KMS-11 (cell line): ENCODE measurements around the gene KLHL40.

Experiments used
- H2AFZ ChIP-seq: fragments of 200-600 bp; sonication (generic); 2 replicates; pipeline ENCODE4 v1.6.1; 2016; ENCODE audit warnings: antibody characterized with exemption, mixed run types, low read depth
- H3K27ac ChIP-seq: fragments of 200-600 bp; sonication (generic); 2 replicates; pipeline ENCODE4 v1.6.1; 2016; ENCODE audit warnings: mild to moderate bottlenecking, mixed run types
- H3K27me3 ChIP-seq: fragments of 200-600 bp; sonication (generic); 2 replicates; pipeline ENCODE4 v1.6.1; 2017; ENCODE audit warnings: mild to moderate bottlenecking, low read depth, mixed run types, moderate library complexity; ENCODE audit not compliant: insufficient read depth
- H3K36me3 ChIP-seq: fragments of 200-600 bp; sonication (generic); 2 replicates; pipeline ENCODE4 v1.6.1; 2017; ENCODE audit warnings: mild to moderate bottlenecking, mixed run types; ENCODE audit not compliant: insufficient read depth
- H3K4me1 ChIP-seq: fragments of 200-600 bp; sonication (generic); 2 replicates; pipeline ENCODE4 v1.6.1; 2016; ENCODE audit warnings: mild to moderate bottlenecking, low read depth, mixed run types; ENCODE audit not compliant: poor library complexity, severe bottlenecking
- H3K4me2 ChIP-seq: fragments of 200-600 bp; sonication (generic); 2 replicates; pipeline ENCODE4 v1.7.0; 2016; ENCODE audit warnings: mild to moderate bottlenecking, mixed run types
- H3K4me3 ChIP-seq: fragments of 200-600 bp; sonication (generic); IDR thresholded peaks from 2 replicates; pipeline ENCODE4 v1.6.1; 2017; ENCODE audit warnings: low read depth, low read length, mixed read lengths; ENCODE audit not compliant: insufficient read depth
- H3K79me2 ChIP-seq: fragments of 200-600 bp; sonication (generic); 2 replicates; pipeline ENCODE4 v1.6.1; 2016; ENCODE audit warnings: low read depth, mixed run types; ENCODE audit not compliant: insufficient read depth
- H3K9ac ChIP-seq: fragments of 200-600 bp; sonication (generic); 2 replicates; pipeline ENCODE4 v1.6.1; 2016; ENCODE audit warnings: mild to moderate bottlenecking, mixed run types
- H4K20me1 ChIP-seq: fragments of 200-600 bp; sonication (generic); 2 replicates; pipeline ENCODE4 v1.6.1; 2016; ENCODE audit warnings: mild to moderate bottlenecking, mixed run types; ENCODE audit not compliant: insufficient read depth
- CTCF ChIP-seq: fragments of 200-600 bp; sonication (generic); conservative IDR thresholded peaks from 2 replicates; pipeline ENCODE4 v1.6.1; 2017; ENCODE audit warnings: low read depth, mild to moderate bottlenecking, antibody characterized with exemption, low read length, moderate library complexity, mixed read lengths

KLHL40 gene

GRCh38 chr3:42664438-42664803 lies 20.9 kb upstream of the KLHL40 start:
- Histone ChIP-seq H3K9ac (no peak overlapping the region), H3K4me2 (no peak overlapping the region), H3K4me3 (no peak overlapping the region), H3K27me3 (no peaks in the 10 kb centered on the region), H2AFZ (no peak overlapping the region), H4K20me1 (no peaks in the 10 kb centered on the region), H3K79me2 (no peaks in the 10 kb centered on the region), H3K27ac (no peak overlapping the region), H3K36me3 (no peaks in the 10 kb centered on the region), H3K4me1 (no peaks in the 10 kb centered on the region)
- TF ChIP-seq CTCF = no peak

DNA sequence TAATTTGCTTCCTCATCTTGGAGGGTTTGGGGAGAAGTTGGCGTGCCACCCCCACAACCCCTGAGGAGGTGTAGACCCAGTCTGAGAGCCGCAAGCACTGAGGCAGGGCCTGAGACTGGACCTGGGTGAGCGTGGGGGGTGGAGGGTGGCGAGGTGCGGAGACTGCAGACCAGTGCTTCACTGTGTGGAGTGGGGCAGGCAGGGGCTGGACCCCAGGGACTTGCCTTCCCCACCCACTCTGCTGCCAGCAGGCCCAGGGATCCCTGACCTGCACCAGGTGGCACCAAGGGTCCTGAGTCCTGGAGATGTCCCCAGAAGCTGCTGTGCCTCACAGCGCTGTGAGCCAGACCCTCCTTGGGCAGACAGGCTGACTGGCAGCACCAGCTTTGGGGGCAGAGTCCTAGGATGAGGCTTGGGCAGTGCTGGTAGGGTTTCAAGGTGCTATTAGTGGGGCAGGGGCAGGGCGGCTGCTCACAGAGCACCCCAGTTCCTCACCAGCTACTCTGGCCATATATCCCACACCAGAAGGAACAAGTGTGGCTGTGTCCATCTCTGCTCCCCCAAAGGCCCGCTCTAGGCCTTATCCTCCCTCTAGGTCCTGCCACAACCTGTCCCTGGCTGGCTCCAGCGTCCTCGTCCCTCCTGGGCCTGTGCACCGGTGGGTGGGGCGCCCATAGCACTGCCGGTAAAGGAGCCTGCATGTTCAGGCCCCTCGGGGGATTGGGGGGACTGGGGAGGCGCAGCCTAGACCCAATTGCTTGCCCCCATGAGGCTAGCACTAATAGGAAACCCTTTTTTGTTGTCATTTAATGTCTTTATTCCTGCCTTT lies 20.1 kb upstream of the KLHL40 start:
- Histone ChIP-seq H3K27ac (no peak overlapping the region), H3K4me3 (no peak overlapping the region), H4K20me1 (no peaks in the 10 kb centered on the region), H3K27me3 (no peaks in the 10 kb centered on the region), H3K9ac (no peak overlapping the region), H3K79me2 (no peaks in the 10 kb centered on the region), H3K4me2 (no peak overlapping the region), H3K4me1 (no peaks in the 10 kb centered on the region), H2AFZ (no peak overlapping the region), H3K36me3 (no peaks in the 10 kb centered on the region)
- TF ChIP-seq CTCF = no peak

DNA sequence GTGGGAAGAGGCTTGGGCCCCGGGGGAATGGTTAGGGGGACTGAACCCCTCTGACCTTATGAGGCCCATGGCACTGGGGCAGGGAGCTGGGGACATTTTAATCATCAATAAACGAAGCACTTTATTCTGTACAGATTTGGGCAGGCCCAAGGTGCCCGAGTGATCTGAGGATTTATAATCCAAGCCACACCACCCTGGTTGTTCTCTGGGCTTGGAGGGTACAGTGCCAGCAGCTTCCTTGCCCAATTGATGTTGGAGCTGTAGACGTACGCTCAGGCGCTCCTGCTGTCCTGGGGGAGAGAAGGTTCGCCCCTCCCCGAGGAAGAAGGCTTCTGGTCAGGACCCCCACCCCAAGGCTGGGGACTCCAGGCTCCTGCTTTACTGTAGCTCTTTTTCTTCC lies 19.3 kb upstream of the KLHL40 start:
- no peaks in the 10 kb centered on the region for H3K4me1 ChIP-seq
- no peak overlapping the region for H3K4me2 ChIP-seq
- no peaks in the 10 kb centered on the region for H4K20me1 ChIP-seq
- TF ChIP-seq CTCF = no peak
- H2AFZ ChIP-seq = no peak overlapping the region
- no peaks in the 10 kb centered on the region for H3K36me3 ChIP-seq
- no peaks in the 10 kb centered on the region for H3K27me3 ChIP-seq
- no peak overlapping the region for H3K27ac ChIP-seq
- no peak overlapping the region for H3K4me3 ChIP-seq
- H3K79me2 ChIP-seq = no peaks in the 10 kb centered on the region
- no peak overlapping the region for H3K9ac ChIP-seq

DNA sequence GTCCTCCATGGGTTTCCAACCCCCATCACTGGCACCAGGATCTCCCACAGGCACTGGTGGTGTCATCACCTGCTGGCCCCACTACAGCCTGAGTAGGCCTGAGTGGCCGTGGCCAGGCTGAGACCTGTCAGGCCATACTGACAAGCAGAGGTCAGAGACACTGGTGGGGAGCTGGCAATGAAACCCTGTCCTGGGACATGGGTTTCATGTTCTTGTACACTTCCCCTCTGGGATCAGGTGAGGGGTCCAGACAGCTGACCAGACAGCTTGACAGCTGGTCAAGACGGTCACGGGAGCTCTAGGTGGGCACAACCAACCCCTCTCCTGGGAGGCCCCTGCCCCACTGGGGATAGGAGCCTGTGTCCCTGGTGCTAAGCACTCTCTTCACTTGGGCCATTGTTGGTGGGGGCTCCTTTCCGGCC lies 18.7 kb upstream of the KLHL40 start:
- H3K36me3 ChIP-seq = no peaks in the 10 kb centered on the region
- no peak overlapping the region for H3K4me2 ChIP-seq
- H3K9ac ChIP-seq = no peak overlapping the region
- H3K79me2 ChIP-seq = no peaks in the 10 kb centered on the region
- no peaks in the 10 kb centered on the region for H4K20me1 ChIP-seq
- H3K27ac ChIP-seq = no peak overlapping the region
- no peak for TF ChIP-seq CTCF
- no peak overlapping the region for H2AFZ ChIP-seq
- no peaks in the 10 kb centered on the region for H3K4me1 ChIP-seq
- no peak overlapping the region for H3K4me3 ChIP-seq
- H3K27me3 ChIP-seq = no peaks in the 10 kb centered on the region
